GM12892 (cell line): ENCODE results near the gene SETMAR. TPM values are rescaled to one million over a fixed set of nuclear protein-coding genes. Genes with fewer than 3 reads are reported as not detected.

Experiments
- DNase-seq: peaks from one replicate; pipeline ENCODE4 v3.0.0; 2011; ENCODE audit not compliant: insufficient read length
- FAIRE-seq: peaks from 2 replicates; lab custom pipeline; 2011; peaks lifted over from hg19 to GRCh38; lab: Jason Lieb, UNC
- POLR2A ChIP-seq: IDR thresholded peaks from 2 replicates; pipeline ENCODE4 v1.6.1; 2011; ENCODE audit warnings: low read depth, low read length, control low read depth
- POLR2AphosphoS5 ChIP-seq: IDR thresholded peaks from 2 replicates; pipeline ENCODE4 v1.6.1; 2011; ENCODE audit warnings: low read depth, low read length, control low read depth
- TAF1 ChIP-seq: IDR thresholded peaks from 2 replicates; pipeline ENCODE4 v1.6.1; 2011; ENCODE audit warnings: low read depth, mild to moderate bottlenecking, control low read depth, low read length, borderline replicate concordance
- polyA plus RNA-seq: library from polyadenylated mRNA; unstranded; fragments of >200 nt; gene quantifications from one replicate; pipeline ENCODE4 v1.2.1, GENCODE V29; 2012; ENCODE audit warnings: missing spikeins, inconsistent platforms; ENCODE audit not compliant: missing spikeins

The SETMAR gene
- polyA plus RNA-seq = 11.9 TPM

DNA sequence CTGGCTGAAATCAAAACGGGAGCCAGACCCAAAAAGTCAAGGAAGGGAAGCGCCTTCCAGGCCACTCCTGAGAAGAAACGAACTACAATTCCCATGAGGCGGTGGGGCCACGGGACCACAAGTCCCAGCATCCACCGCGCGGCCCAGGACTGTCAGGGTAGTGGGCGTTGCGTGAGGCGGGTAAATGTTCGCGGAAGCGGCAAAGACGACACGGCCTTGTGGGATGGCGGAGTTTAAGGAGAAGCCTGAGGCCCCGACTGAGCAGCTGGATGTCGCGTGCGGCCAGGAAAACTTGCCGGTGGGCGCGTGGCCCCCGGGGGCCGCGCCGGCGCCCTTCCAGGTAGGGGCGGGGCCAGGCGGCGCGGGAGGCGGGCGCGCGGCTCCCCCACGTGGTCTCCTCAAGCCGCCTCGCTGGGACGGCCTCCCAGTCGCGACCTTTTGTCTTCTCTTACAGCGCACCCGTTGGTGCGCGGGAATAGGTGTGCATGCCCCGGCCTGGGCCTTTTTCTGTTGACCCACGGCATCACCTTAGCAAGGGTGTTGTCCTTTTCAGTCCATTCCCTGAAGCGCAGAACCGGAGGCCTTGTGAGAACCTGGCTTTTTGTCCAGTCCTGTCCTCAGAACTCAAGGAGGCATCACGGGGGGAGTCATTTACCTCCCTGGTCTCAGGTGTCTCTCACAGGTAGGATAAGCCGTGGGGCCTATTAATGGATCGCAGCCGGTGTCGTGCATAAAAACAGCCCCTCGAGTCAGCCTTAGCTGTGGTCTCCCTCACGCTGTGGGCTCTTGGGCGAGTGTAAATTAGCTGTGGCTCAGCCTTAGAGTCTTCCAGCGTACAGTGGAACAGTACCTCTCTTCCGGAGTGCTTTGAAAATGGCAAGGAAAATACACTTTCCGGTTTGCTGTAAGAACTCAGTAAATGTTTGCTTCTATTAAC lies at the start of gene SETMAR:
TSS of gene SETMAR (plus strand) at position 183 of the 937 bp plus-strand sequence. CDS start at position 185, 2 bp downstream.
- DNase-seq (peak; percentile 85), FAIRE-seq (peak; percentile 97)
- TF ChIP-seq POLR2A = peak; percentile 91
- peak; percentile 90 for TF ChIP-seq POLR2AphosphoS5
- TF ChIP-seq TAF1 = 0 out of 2 replicates have a peak, but pooled peaks have one; percentile 52

DNA sequence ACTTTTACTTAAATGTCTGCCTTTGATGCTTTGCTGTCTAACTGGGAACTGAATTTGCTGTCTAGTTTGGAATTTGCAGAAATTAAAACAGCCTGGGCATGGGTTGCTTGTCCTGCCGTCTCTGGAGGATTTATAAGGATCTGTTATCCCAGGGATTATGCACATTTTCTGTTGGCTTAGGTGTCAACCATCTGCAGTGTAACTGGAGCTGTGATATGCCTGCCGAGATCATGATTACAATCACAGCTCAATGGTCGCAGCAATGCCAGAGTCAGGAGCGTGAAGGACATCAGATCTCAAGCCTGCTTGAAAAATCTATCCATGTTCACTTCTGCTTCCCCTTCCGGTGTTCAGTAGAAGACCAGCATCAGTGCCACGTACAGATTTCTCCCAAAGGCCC lies 41.8 kb upstream of the SETMAR start:
- FAIRE-seq = no peak
- no peak for DNase-seq
- no peak for TF ChIP-seq POLR2AphosphoS5
- TF ChIP-seq POLR2A = no peak
- TF ChIP-seq TAF1 = no peak

DNA sequence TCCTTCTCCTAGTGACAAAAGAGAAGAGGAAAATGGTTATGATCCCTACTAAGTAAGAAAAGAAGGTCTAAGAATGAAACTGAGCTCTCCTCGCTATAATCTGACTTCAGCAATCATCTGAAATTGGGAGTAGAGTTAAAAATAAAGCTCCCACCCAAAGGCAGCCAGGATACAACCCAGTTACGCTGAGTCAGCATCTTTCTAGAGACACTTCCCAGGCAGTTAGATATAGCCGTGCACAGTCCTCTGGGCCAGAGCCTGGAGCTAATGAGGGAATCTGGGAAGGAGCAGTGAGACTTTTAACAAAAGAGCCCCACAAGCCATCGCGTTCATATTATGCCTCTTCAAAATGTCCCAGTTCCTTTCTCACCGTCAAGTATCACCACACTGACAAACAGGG lies 39.1 kb upstream of the SETMAR start:
- DNase-seq = no peak
- FAIRE-seq = no peak
- TF ChIP-seq TAF1 = no peak
- TF ChIP-seq POLR2AphosphoS5 = no peak
- no peak for TF ChIP-seq POLR2A

DNA sequence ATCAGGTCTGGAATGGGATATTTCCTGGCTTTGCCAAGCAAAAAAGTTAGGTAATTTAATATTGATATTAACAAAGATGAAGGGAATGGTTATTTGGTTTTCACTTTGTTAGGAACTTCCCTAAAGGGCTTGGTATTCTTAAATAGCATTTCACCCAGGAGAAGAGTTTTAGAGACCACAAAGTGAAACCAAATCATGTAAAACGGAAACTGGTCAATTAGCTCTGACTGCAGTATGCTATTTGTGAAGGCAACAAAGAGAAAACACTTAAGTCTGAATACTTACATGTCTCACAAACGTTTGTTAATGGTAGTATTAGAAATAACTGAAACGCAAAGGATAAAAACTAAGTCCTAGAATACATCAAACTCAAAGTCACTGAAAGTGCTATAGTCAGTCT lies 32.4 kb upstream of the SETMAR start:
- TF ChIP-seq POLR2A (no peak), POLR2AphosphoS5 (no peak), TAF1 (no peak)
- no peak for DNase-seq
- peak; percentile 17 for FAIRE-seq

DNA sequence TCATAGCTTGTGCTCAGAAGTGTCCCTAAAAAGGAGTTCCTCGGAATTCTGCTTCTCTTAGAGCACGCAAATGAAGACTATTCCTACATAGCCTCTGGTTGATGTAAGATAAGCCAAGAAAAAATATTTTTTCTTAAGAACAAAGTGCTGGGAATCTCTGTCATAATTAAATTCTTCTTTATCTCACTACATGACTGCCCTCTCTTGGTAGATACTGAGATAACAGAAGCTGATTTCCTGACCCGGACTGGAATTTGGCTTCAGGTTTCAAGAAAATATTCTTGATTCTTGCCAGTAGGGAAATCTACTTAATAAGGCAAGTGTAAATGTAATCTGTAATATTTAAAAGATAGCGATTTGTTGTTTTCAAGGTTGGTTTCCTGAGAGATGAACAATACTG lies 31.3 kb upstream of the SETMAR start:
- FAIRE-seq (no peak), DNase-seq (no peak)
- TF ChIP-seq TAF1 = no peak
- no peak for TF ChIP-seq POLR2AphosphoS5

DNA sequence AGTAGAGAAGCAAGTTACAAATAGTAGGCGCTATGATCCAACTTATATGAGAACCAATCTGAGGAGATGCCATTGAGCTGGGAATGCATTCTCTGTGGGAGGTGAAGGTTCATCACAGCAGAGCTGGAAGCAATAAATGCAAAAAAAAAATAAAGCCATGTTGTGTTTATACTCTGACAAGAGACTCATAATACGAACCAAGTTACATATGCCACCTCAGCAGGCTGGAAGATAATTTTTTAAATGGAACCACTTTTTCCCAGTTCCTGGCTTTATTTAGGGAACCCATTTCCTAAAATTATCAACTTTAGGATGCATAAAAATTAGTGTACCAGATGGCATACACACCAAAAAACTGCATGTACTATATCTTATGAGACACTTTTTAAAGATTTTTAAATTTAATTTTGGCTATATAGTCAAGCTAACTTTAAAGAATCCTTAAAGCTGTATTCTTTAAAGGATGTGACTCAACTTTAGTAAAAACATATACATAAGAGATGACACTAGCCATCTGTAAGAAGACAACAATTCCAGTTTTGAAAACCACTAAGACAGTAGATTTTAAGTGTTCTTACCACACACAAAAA lies 23.6 kb upstream of the SETMAR start:
- FAIRE-seq (no peak), DNase-seq (no peak)
- TF ChIP-seq POLR2A = no peak
- no peak for TF ChIP-seq TAF1
- TF ChIP-seq POLR2AphosphoS5 = no peak

DNA sequence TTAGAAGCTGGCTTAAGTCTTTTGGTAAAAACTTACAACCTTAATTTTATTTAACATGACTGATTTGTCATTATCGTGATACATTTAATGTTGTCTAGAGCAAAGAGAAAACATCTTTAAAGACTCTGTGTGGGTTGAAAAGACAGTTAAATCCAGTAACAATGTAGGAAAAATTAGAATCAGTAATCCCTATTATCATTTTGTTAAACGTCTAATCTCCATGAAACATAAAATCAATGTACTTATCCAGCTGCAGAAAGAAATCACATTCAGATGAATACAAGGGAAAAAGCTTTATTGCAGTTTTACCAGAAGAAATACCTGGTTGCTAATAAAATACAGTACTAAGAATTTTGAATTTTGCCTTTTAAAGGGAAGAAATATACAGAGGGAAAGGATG lies 21.2 kb upstream of the SETMAR start:
- FAIRE-seq (no peak), DNase-seq (no peak)
- no peak for TF ChIP-seq POLR2A
- TF ChIP-seq POLR2AphosphoS5 = no peak
- no peak for TF ChIP-seq TAF1

DNA sequence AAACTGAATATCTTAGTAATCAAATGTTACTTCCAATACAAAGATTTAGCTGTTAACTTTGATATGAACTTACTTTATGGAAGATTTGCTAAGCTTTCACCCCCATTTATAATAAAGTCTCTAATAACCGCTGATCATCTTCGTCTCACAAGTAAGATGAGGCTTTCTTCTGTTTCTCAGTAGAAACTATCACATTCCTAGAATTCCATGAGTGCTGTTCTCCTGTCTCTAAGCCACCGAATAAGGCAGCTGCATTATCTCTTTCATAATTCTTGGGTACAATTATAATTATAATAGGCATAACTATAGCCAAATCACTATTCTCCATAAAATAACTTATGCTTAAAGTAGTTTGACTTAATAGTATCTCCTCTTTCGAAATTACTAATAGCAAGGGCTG lies 18.3 kb upstream of the SETMAR start:
- no peak for FAIRE-seq

DNA sequence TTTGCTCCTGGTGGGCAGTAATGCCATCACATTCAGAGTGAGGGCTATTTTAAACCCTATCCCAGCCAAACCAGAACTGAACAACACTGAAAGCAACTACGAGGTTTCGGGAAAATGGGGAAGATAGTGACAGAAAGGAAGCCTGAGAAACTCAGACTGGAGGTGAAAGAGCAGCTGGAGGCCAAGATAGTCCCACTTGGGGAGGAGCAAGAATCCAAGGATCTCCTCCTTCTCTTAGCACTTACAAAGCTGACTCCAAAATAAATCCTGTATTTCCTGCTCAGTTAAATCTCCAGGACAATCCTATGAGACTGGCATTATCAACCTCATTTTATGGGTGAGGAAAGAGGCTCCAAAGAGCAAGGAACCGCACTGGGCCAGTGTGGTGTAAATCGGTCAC lies 14.1 kb upstream of the SETMAR start:
- FAIRE-seq = no peak
- TF ChIP-seq POLR2A (no peak), TAF1 (no peak), POLR2AphosphoS5 (no peak)
- no peak for DNase-seq

More for the DNA sequence above, 18.3 kb upstream of the SETMAR start:
- TF ChIP-seq TAF1 (no peak), POLR2A (no peak), POLR2AphosphoS5 (no peak)
- no peak for DNase-seq

DNA sequence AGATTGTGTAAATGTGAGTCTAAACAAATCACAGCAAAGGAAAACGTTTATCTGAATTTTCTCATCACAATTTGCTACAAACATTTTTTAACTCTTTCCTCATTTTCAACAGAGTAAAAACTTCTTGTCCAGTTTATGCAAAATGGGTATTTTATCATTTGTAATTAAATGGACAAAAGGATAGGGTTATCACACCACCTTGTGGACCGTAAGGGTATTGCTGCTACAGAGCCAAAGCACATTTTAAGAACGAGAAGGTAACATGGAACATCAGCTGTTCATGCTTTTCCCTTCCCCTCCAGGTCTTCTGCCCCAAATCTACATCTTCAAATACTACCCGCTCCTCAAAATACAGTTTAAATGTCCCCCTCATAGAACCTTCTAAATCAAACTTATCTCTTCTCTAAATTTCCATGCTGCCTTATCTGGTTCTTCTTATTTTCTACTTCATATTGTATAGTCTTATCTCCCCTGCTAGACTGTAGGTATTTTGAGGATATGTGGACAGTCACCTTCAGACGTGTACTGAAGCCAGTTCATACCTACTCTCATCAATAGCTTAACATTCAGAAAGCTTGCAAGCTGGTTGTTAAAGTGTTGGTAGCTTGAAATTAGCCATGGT lies 12.8 kb upstream of the SETMAR start:
- TF ChIP-seq POLR2A (no peak), TAF1 (no peak), POLR2AphosphoS5 (no peak)
- DNase-seq (no peak), FAIRE-seq (peak; percentile 93)

DNA sequence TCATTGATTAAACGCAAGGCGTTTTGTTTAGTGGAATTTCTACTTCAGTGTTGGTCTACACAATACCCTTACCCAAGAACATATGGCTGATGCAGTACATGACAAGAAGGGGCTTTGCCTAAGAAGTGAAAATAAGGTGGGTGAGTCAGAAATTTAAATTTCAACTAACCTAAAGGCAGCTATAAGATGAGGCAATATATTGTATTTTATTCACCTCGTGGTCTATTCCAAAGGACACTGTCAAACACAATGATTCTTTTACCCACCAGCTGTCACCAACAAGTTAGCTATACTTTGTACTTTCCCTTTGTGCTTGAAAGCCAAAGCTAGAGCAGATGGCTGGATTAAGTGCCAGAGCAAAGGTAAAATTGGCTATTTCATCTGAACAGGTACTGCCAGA lies 10.9 kb upstream of the SETMAR start:
- FAIRE-seq (peak; percentile 56), DNase-seq (no peak)
- no peak for TF ChIP-seq TAF1
- TF ChIP-seq POLR2AphosphoS5 = no peak
- no peak for TF ChIP-seq POLR2A
